ENCODE results near the gene SWSAP1. TPM values are rescaled to one million over a fixed set of nuclear protein-coding genes. Genes with fewer than 3 reads are reported as not detected.
A peak's percentile ranks its signal among the peaks of the same experiment; 100 is the strongest.

Gene SWSAP1, protein sequence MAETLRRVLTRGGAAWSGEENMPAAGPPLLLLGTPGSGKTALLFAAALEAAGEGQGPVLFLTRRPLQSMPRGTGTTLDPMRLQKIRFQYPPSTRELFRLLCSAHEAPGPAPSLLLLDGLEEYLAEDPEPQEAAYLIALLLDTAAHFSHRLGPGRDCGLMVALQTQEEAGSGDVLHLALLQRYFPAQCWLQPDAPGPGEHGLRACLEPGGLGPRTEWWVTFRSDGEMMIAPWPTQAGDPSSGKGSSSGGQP
- 3.2 and 3.6 TPM in 2 replicates for polyA plus RNA-seq (2013)

DNA sequence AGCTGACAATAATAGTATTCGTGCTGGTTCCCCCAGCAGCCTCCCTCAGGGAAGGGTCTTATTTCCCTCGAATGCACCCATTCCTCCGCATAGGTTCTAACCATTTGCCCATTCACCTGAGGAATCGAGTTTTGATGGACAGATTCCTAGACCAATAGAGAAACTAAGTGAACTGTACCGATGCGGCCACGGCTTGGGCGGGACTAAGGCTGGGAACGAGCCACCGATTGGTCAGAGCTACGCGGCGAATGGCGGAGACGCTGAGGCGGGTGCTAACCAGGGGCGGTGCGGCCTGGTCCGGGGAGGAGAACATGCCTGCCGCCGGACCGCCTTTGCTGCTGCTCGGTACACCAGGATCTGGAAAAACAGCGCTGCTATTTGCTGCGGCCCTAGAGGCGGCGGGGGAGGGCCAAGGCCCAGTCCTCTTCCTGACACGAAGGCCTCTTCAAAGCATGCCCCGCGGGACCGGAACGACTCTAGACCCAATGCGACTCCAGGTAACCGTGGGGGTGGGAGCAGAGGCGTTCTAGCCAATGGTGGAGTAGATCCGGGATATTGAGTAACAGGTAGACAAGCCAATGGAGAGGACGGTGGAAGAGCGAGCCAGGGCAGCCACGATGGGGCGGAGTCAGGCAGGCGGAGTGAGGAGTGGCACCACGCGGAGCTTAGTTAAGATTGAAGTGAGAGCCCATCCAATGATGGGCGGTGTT lies at the start of gene SWSAP1:
Gene SWSAP1, plus strand, starts transcription at position 234 of the 710 bp plus-strand sequence. Its CDS starts 15 bp downstream, at position 249.
- Histone ChIP-seq H4K12ac (ENCODE audit: low read depth, low read length) (peak within 1 kb of the TSS; percentile 93), H2AFZ (ENCODE audit: insufficient read depth, low read length, poor library complexity) (peak within 1 kb of the TSS; percentile 94), H3K14ac (ENCODE audit: low read length) (peak within 1 kb of the TSS; percentile 93), H3K4me1 (ENCODE audit: control insufficient read depth in 1 of 2, insufficient read depth in 2 of 2, low read length in 2 of 2) (peaks cover 7% of the 10 kb centered on the region in 2 experiments), H3K36me3 (ENCODE audit: control insufficient read depth in 1 of 2, insufficient read depth in 2 of 2, low read length in 2 of 2) (no peaks in the 10 kb centered on the region), H3K9me3 (ENCODE audit: insufficient read depth, low read depth, low read length) (peaks cover 2% of the 10 kb centered on the region), H2AK5ac (ENCODE audit: low read length) (peak within 1 kb of the TSS; percentile 96), H3K27me3 (ENCODE audit: insufficient read depth, low read length) (no peaks in the 10 kb centered on the region), H2BK5ac (ENCODE audit: low read depth, low read length, poor library complexity) (peak within 1 kb of the TSS; percentile 99), H3K4ac (ENCODE audit: low read depth, low read length) (peak within 1 kb of the TSS; percentile 91), H3K27ac (ENCODE audit: low read depth, low read length) (peak within 1 kb of the TSS; percentile 95), H3K4me2 (ENCODE audit: low read length) (peak within 1 kb of the TSS; percentile 70), H3K4me3 (ENCODE audit: low read depth, low read length) (peak within 1 kb of the TSS; percentile 81), H3K9ac (ENCODE audit: low read length) (peak within 1 kb of the TSS; percentile 91), H3K23ac (ENCODE audit: low read length) (no peak within 1 kb of the TSS), H3K79me1 (ENCODE audit: low read length) (peaks cover 7% of the 10 kb centered on the region), H4K8ac (ENCODE audit: low read depth, low read length) (peak within 1 kb of the TSS; percentile 96), H2BK12ac (ENCODE audit: low read length) (no peak within 1 kb of the TSS), H3K79me2 (ENCODE audit: control insufficient read depth, insufficient read depth, low read length, poor library complexity) (peaks cover 5% of the 10 kb centered on the region), H4K91ac (ENCODE audit: low read depth, low read length) (peak within 1 kb of the TSS; percentile 95), H3K18ac (ENCODE audit: low read length) (peak within 1 kb of the TSS; percentile 97), H2BK120ac (ENCODE audit: insufficient read depth, low read length, poor library complexity) (peak within 1 kb of the TSS; percentile 91)
- WGBS (ENCODE audit: extremely low coverage, insufficient coverage, insufficient read length): no CpG with 5 or more reads among the region's 44 CpGs
- peak; percentile 100 for DNase-seq

GRCh38 chr19:11324748-11325389 lies 49.6 kb upstream of the SWSAP1 start:
- Histone ChIP-seq H3K4me1 (ENCODE audit: control insufficient read depth in 1 of 2, insufficient read depth in 2 of 2, low read length in 2 of 2) (peaks cover 0 to 10% of the 10 kb centered on the region in 2 experiments), H4K91ac (ENCODE audit: low read depth, low read length) (no peak overlapping the region), H2BK120ac (ENCODE audit: insufficient read depth, low read length, poor library complexity) (peak overlapping the region; percentile 6), H3K27me3 (ENCODE audit: insufficient read depth, low read length) (no peaks in the 10 kb centered on the region), H3K14ac (ENCODE audit: low read length) (no peak overlapping the region), H2AK5ac (ENCODE audit: low read length) (no peak overlapping the region), H3K36me3 (ENCODE audit: control insufficient read depth in 1 of 2, insufficient read depth in 2 of 2, low read length in 2 of 2) (peaks cover 0 to 3% of the 10 kb centered on the region in 2 experiments), H3K27ac (ENCODE audit: low read depth, low read length) (no peak overlapping the region), H3K23ac (ENCODE audit: low read length) (no peak overlapping the region), H3K4ac (ENCODE audit: low read depth, low read length) (no peak overlapping the region), H4K8ac (ENCODE audit: low read depth, low read length) (no peak overlapping the region), H3K4me2 (ENCODE audit: low read length) (no peak overlapping the region), H3K79me1 (ENCODE audit: low read length) (no peaks in the 10 kb centered on the region), H3K4me3 (ENCODE audit: low read depth, low read length) (no peak overlapping the region), H3K9me3 (ENCODE audit: insufficient read depth, low read depth, low read length) (peaks cover 1% of the 10 kb centered on the region), H2BK12ac (ENCODE audit: low read length) (no peak overlapping the region), H4K12ac (ENCODE audit: low read depth, low read length) (no peak overlapping the region), H3K18ac (ENCODE audit: low read length) (no peak overlapping the region), H2AFZ (ENCODE audit: insufficient read depth, low read length, poor library complexity) (no peak overlapping the region), H3K79me2 (ENCODE audit: control insufficient read depth, insufficient read depth, low read length, poor library complexity) (no peaks in the 10 kb centered on the region), H3K9ac (ENCODE audit: low read length) (no peak overlapping the region), H2BK5ac (ENCODE audit: low read depth, low read length, poor library complexity) (no peak overlapping the region)
- no CpG with 5 or more reads among the region's 17 CpGs for WGBS (ENCODE audit: extremely low coverage, insufficient coverage, insufficient read length)
- no peak for DNase-seq

DNA sequence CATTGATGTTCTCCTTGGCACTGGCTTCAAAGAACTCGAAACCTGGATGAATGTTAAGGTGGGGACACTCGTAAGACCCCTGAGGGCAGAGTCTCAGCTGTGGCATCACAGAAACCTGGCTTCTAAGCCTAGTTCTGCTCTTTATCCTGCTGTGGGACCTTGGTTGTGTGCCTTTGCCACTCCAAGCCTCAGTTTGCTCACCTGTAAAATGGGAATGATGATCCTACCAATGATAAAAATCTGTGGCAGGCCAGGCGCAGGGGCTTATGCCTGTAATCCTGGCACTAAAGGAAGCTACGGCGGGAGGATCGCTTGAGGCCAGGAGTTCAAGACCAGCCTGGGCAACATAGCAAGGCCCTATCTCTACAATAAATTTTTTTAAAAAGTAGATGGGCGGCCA lies 48.9 kb upstream of the SWSAP1 start:
- H4K12ac ChIP-seq (ENCODE audit: low read depth, low read length): no peak overlapping the region
- WGBS (ENCODE audit: extremely low coverage, insufficient coverage, insufficient read length): no CpG with 5 or more reads among the region's 7 CpGs
- H4K91ac ChIP-seq (ENCODE audit: low read depth, low read length): no peak overlapping the region
- no peak overlapping the region for H3K4ac ChIP-seq (ENCODE audit: low read depth, low read length)
- no peak overlapping the region for H3K4me3 ChIP-seq (ENCODE audit: low read depth, low read length)
- H3K18ac ChIP-seq (ENCODE audit: low read length): no peak overlapping the region
- H2BK5ac ChIP-seq (ENCODE audit: low read depth, low read length, poor library complexity): no peak overlapping the region
- H3K79me1 ChIP-seq (ENCODE audit: low read length): no peaks in the 10 kb centered on the region
- no peak overlapping the region for H4K8ac ChIP-seq (ENCODE audit: low read depth, low read length)
- H2BK12ac ChIP-seq (ENCODE audit: low read length): no peak overlapping the region
- peaks cover 0 to 10% of the 10 kb centered on the region in 2 experiments for H3K4me1 ChIP-seq (ENCODE audit: control insufficient read depth in 1 of 2, insufficient read depth in 2 of 2, low read length in 2 of 2)
- no peak overlapping the region for H3K27ac ChIP-seq (ENCODE audit: low read depth, low read length)
- H3K27me3 ChIP-seq (ENCODE audit: insufficient read depth, low read length): no peaks in the 10 kb centered on the region
- H3K9me3 ChIP-seq (ENCODE audit: insufficient read depth, low read depth, low read length): peaks cover 1% of the 10 kb centered on the region
- H2AFZ ChIP-seq (ENCODE audit: insufficient read depth, low read length, poor library complexity): no peak overlapping the region
- no peak overlapping the region for H3K4me2 ChIP-seq (ENCODE audit: low read length)
- no peak overlapping the region for H3K9ac ChIP-seq (ENCODE audit: low read length)
- H3K79me2 ChIP-seq (ENCODE audit: control insufficient read depth, insufficient read depth, low read length, poor library complexity): no peaks in the 10 kb centered on the region
- no peak overlapping the region for H2BK120ac ChIP-seq (ENCODE audit: insufficient read depth, low read length, poor library complexity)
- no peak overlapping the region for H3K14ac ChIP-seq (ENCODE audit: low read length)
- no peak for DNase-seq
- no peak overlapping the region for H2AK5ac ChIP-seq (ENCODE audit: low read length)
- H3K36me3 ChIP-seq (ENCODE audit: control insufficient read depth in 1 of 2, insufficient read depth in 2 of 2, low read length in 2 of 2): peaks cover 0 to 3% of the 10 kb centered on the region in 2 experiments
- no peak overlapping the region for H3K23ac ChIP-seq (ENCODE audit: low read length)

- H4K12ac ChIP-seq (ENCODE audit: low read depth, low read length): no peak overlapping the region
- no peak overlapping the region for H3K9ac ChIP-seq (ENCODE audit: low read length)
- H4K91ac ChIP-seq (ENCODE audit: low read depth, low read length): no peak overlapping the region
- H3K4me1 ChIP-seq (ENCODE audit: control insufficient read depth in 1 of 2, insufficient read depth in 2 of 2, low read length in 2 of 2): no peaks in the 10 kb centered on the region
- H3K79me1 ChIP-seq (ENCODE audit: low read length): no peaks in the 10 kb centered on the region
- DNase-seq: no peak
- no peak overlapping the region for H2BK5ac ChIP-seq (ENCODE audit: low read depth, low read length, poor library complexity)
- H2AK5ac ChIP-seq (ENCODE audit: low read length): no peak overlapping the region
- H3K27ac ChIP-seq (ENCODE audit: low read depth, low read length): no peak overlapping the region
- H3K9me3 ChIP-seq (ENCODE audit: insufficient read depth, low read depth, low read length): peaks cover 2% of the 10 kb centered on the region
- WGBS (ENCODE audit: extremely low coverage, insufficient coverage, insufficient read length): no CpG with 5 or more reads among the region's 4 CpGs
- H3K18ac ChIP-seq (ENCODE audit: low read length): no peak overlapping the region
- no peaks in the 10 kb centered on the region for H3K27me3 ChIP-seq (ENCODE audit: insufficient read depth, low read length)
- no peak overlapping the region for H3K4me3 ChIP-seq (ENCODE audit: low read depth, low read length)
- H3K4me2 ChIP-seq (ENCODE audit: low read length): no peak overlapping the region
- H4K8ac ChIP-seq (ENCODE audit: low read depth, low read length): no peak overlapping the region
- no peaks in the 10 kb centered on the region for H3K79me2 ChIP-seq (ENCODE audit: control insufficient read depth, insufficient read depth, low read length, poor library complexity)
- no peak overlapping the region for H3K23ac ChIP-seq (ENCODE audit: low read length)
- no peak overlapping the region for H2BK12ac ChIP-seq (ENCODE audit: low read length)
- H2BK120ac ChIP-seq (ENCODE audit: insufficient read depth, low read length, poor library complexity): no peak overlapping the region
- peaks cover 0 to 4% of the 10 kb centered on the region in 2 experiments for H3K36me3 ChIP-seq (ENCODE audit: control insufficient read depth in 1 of 2, insufficient read depth in 2 of 2, low read length in 2 of 2)
- no peak overlapping the region for H3K14ac ChIP-seq (ENCODE audit: low read length)
- H3K4ac ChIP-seq (ENCODE audit: low read depth, low read length): no peak overlapping the region
- no peak overlapping the region for H2AFZ ChIP-seq (ENCODE audit: insufficient read depth, low read length, poor library complexity)
Measured at GRCh38 chr19:11330127-11330526, 44.3 kb upstream of the SWSAP1 start.

Data from trophoblast cell (in vitro differentiated cells and primary cell).